ENCODE data around the gene TRIM44.

DNA sequence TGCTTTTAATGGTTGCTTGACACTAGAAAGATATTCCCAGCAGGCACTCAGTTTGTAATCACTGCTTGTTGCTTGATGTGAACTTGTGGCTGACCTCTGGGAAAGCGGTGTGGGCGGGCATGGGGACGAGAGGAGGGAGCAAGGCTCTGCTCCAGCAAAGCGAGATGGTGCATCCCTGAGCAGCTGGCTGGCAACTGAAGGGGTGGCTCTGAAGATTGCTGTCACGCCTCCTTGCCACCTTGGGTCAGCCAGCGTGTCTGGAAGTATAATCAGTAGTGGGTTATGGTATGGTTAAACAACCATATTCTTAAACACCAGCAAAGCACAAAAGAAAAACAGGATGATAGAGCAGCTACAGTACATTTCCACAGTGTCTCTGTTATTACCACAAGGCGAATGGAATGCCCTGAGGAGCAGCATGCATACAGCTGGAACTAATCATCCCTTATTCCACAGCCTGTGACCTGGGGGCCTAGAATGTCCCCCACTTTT, 124.5 kb downstream of the TRIM44 start:
- TF ChIP-seq POLR2A (IDR thresholded peaks at IDR 0.05), result no peak
- TF ChIP-seq, protein P1, sequence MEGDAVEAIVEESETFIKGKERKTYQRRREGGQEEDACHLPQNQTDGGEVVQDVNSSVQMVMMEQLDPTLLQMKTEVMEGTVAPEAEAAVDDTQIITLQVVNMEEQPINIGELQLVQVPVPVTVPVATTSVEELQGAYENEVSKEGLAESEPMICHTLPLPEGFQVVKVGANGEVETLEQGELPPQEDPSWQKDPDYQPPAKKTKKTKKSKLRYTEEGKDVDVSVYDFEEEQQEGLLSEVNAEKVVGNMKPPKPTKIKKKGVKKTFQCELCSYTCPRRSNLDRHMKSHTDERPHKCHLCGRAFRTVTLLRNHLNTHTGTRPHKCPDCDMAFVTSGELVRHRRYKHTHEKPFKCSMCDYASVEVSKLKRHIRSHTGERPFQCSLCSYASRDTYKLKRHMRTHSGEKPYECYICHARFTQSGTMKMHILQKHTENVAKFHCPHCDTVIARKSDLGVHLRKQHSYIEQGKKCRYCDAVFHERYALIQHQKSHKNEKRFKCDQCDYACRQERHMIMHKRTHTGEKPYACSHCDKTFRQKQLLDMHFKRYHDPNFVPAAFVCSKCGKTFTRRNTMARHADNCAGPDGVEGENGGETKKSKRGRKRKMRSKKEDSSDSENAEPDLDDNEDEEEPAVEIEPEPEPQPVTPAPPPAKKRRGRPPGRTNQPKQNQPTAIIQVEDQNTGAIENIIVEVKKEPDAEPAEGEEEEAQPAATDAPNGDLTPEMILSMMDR (IDR thresholded peaks at IDR 0.05), result no peak

Data from thyroid gland (tissue), 4 donors.